Lung (tissue), 12 donors: Measurements from ENCODE around the gene RPL23. TPM values are rescaled to one million over a fixed set of nuclear protein-coding genes. Genes with fewer than 3 reads are reported as not detected.

ENCODE experiments used
- ATAC-seq: fragments of 200-7000 bp; cut with Tn5 transposase; one replicate; pipeline ENCODE4 v1.9.1; 2020; ENCODE audit warnings: moderate number of reproducible peaks; ENCODE audit not compliant: insufficient read depth, low FRiP score
- DNase-seq, 3 donors: peaks; one replicate each; pipeline ENCODE4 v3.0.0-alpha.2; 2013 to 2017
- H3K27ac ChIP-seq, 2 donors: one replicate each; pipeline ENCODE4 v1.5.1; 2013; ENCODE audit warnings: mild to moderate bottlenecking in 2 of 2, moderate library complexity in 2 of 2, control low read depth in 1 of 2, inconsistent platforms in 1 of 2, low read depth in 1 of 2, low read length in 1 of 2
- H3K27me3 ChIP-seq, 3 donors: one replicate each; pipeline ENCODE4 v1.5.1; 2013; ENCODE audit warnings: low read length in 2 of 3; ENCODE audit not compliant: control insufficient read depth in 3 of 3, insufficient read depth in 3 of 3
- H3K36me3 ChIP-seq, 4 donors: one replicate each; pipeline ENCODE4 v1.5.1; 2013; ENCODE audit warnings: low read length in 4 of 4, mild to moderate bottlenecking in 1 of 4, moderate library complexity in 1 of 4; ENCODE audit not compliant: control insufficient read depth in 4 of 4, insufficient read depth in 4 of 4
- H3K4me1 ChIP-seq, 5 donors: one replicate each; pipeline ENCODE4 v1.5.1; 2013; ENCODE audit warnings: low read length in 5 of 5, mild to moderate bottlenecking in 2 of 5, moderate library complexity in 1 of 5; ENCODE audit not compliant: control insufficient read depth in 5 of 5, insufficient read depth in 5 of 5
- H3K4me3 ChIP-seq: one replicate; pipeline ENCODE4 v1.5.1; 2013; ENCODE audit warnings: mild to moderate bottlenecking, control low read depth, moderate library complexity
- H3K9ac ChIP-seq, 2 donors: one replicate each; pipeline ENCODE4 v1.5.1; 2013; ENCODE audit warnings: low read length in 2 of 2, control low read depth in 1 of 2; ENCODE audit not compliant: insufficient read depth in 1 of 2
- H3K9me3 ChIP-seq, 4 donors: one replicate each; pipeline ENCODE4 v1.5.1; 2013; ENCODE audit warnings: low read length in 3 of 4, mild to moderate bottlenecking in 1 of 4, moderate library complexity in 1 of 4; ENCODE audit not compliant: control insufficient read depth in 4 of 4, insufficient read depth in 3 of 4
- WGBS, 2 donors: extraction: QIAGEN DNeasy Blood & Tissue Kit; methylation state at CpG; one replicate each; pipeline ENCODE4 v1.1.7; 2013; 5-methylcytosine and 5-hydroxymethylcytosine counted together
- polyA plus RNA-seq, 2 donors: library from polyadenylated mRNA; stranded (reverse); fragments of 200-250 nt; gene quantifications; one replicate each; pipeline ENCODE4 v1.2.1, GENCODE V29; 2013
- total RNA-seq, 2 donors: library from RNA; depleted of rRNA in 1 of 2; stranded (reverse); fragments of >200 nt in 1 of 2; gene quantifications; one replicate each; pipeline ENCODE4 v1.2.1, GENCODE V29; 2014 to 2021
- TF ChIP-seq, protein P1 (sequence below): IDR thresholded peaks from 2 replicates; pipeline ENCODE4 v1.5.1; 2012; ENCODE audit warnings: mild to moderate bottlenecking; ENCODE audit errors: control extremely low read depth, extremely low read depth
- donor health status: control.
- donor health status: control.
- donor health status: Bipolar disorder and iron deficiency.
- donor health status: healthy.
- donor health status: DM: yes; HTN: yes; CAD: no.

The RPL23 gene
- total and polyA plus RNA-seq, 4 donors: 989 to 4,467 (median 1,773) TPM

DNA sequence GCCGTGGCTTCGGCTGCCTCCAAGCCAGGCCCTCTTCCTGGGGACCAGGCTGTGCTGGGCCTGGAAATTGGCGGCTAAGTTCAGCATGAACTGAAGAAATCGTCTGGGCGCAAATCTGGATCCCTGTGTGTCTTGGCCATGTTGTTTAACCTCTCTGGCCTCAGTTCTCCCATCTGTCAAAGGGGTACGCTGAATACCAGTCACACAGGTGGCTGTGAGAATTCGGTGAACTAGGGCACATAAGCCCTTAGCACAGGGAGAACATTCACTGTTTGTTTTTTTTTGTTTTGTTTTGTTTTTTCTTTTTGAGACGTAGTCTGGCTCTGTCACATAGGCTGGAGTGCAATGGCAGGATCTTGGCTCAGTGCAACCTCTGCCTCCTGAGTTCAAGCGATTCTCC, 35.3 kb upstream of the RPL23 start:
- H3K4me1 ChIP-seq: peaks cover 0 to 35% (median 6%) of the 10 kb centered on the region in 5 donors
- no peak overlapping the region for H3K4me3 ChIP-seq
- H3K27me3 ChIP-seq: no peaks in the 10 kb centered on the region
- WGBS, 2 donors: 91% methylated on average over 9 of the region's 9 CpGs
- H3K9ac ChIP-seq: no peak overlapping the region
- ATAC-seq (no peak), DNase-seq (no peak)
- H3K9me3 ChIP-seq: no peaks in the 10 kb centered on the region
- peaks cover 0 to 61% (median 25%) of the 10 kb centered on the region in 4 donors for H3K36me3 ChIP-seq
- TF ChIP-seq, protein P1, sequence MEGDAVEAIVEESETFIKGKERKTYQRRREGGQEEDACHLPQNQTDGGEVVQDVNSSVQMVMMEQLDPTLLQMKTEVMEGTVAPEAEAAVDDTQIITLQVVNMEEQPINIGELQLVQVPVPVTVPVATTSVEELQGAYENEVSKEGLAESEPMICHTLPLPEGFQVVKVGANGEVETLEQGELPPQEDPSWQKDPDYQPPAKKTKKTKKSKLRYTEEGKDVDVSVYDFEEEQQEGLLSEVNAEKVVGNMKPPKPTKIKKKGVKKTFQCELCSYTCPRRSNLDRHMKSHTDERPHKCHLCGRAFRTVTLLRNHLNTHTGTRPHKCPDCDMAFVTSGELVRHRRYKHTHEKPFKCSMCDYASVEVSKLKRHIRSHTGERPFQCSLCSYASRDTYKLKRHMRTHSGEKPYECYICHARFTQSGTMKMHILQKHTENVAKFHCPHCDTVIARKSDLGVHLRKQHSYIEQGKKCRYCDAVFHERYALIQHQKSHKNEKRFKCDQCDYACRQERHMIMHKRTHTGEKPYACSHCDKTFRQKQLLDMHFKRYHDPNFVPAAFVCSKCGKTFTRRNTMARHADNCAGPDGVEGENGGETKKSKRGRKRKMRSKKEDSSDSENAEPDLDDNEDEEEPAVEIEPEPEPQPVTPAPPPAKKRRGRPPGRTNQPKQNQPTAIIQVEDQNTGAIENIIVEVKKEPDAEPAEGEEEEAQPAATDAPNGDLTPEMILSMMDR: no peak
- H3K27ac ChIP-seq: no peak overlapping the region

- no peak for ATAC-seq
- H3K27me3 ChIP-seq: no peaks in the 10 kb centered on the region
- H3K4me3 ChIP-seq: no peak overlapping the region
- H3K27ac ChIP-seq: peak overlapping the region in 1 of 2 donors; percentile 28
- H3K36me3 ChIP-seq: peaks cover 0 to 46% (median 19%) of the 10 kb centered on the region in 4 donors
- DNase-seq: no peak
- peaks cover 2 to 37% (median 14%) of the 10 kb centered on the region in 5 donors for H3K4me1 ChIP-seq
- WGBS, 2 donors: 79 to 83% methylated on average over 8 of the region's 8 CpGs
- H3K9me3 ChIP-seq: no peaks in the 10 kb centered on the region
- H3K9ac ChIP-seq: no peak overlapping the region
- TF ChIP-seq, protein P1: no peak
Observed at GRCh38 chr17:38886643-38887010, 33.1 kb upstream of the RPL23 start.

GRCh38 chr17:38885728-38886642, 32.5 kb upstream of the RPL23 start:
- Histone ChIP-seq H3K27ac (peak overlapping the region in 1 of 2 donors; percentile 41), H3K4me1 (peaks cover 7 to 42% (median 18%) of the 10 kb centered on the region in 5 donors), H3K36me3 (peaks cover 0 to 41% (median 15%) of the 10 kb centered on the region in 4 donors), H3K4me3 (no peak overlapping the region), H3K9me3 (no peaks in the 10 kb centered on the region), H3K9ac (no peak overlapping the region), H3K27me3 (no peaks in the 10 kb centered on the region)
- TF ChIP-seq, protein P1: no peak
- ATAC-seq (no peak), DNase-seq (peak; percentile 56 to 68 (median 61))
- 54 to 69% methylated on average over 11 of the region's 11 CpGs for WGBS, 2 donors
